Skin epidermis (tissue), 12 donors: ENCODE measurements around the gene HTR1A.

Experiments used
- H3K27ac ChIP-seq, 21 experiments: fragments of 200-600 bp; sonication (generic) in 11 of 21; one replicate each; pipeline ENCODE4 v1.5.0; 2020; ENCODE audit warnings: mild to moderate bottlenecking in 3 of 21, inconsistent platforms in 2 of 21, moderate library complexity in 2 of 21
- H3K4me3 ChIP-seq, 7 experiments: fragments of 200-600 bp; sonication (generic) in 2 of 7; one replicate each; pipeline ENCODE4 v1.5.0; 2020; ENCODE audit warnings: inconsistent platforms in 2 of 7, mild to moderate bottlenecking in 2 of 7, moderate library complexity in 1 of 7

Gene HTR1A

DNA sequence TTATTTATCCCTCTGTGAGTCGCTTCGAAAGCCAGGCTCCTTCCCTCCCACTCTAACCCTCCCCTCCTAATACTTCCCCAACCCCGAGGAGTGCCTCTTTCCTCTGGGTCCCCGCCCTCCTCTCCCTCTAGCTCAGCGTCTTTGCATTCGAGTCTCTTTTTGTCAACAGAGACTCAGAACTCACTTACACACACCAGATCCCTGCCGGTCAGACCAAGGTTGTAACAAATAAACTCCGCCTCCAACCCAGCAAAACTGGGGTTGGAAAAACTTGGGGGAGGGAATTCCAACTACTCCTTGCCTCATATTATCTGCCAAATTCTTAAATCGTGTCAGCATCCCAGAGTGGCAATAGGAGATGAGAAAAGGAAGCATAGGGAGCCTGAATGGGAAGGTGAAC, at the start of gene HTR1A:
Gene HTR1A, minus strand, starts transcription at position 167 of the 400 bp plus-strand sequence. CDS start 726 bp downstream, outside the sequence.
- no peak within 1 kb of the TSS for H3K27ac ChIP-seq
- no peak within 1 kb of the TSS for H3K4me3 ChIP-seq

DNA sequence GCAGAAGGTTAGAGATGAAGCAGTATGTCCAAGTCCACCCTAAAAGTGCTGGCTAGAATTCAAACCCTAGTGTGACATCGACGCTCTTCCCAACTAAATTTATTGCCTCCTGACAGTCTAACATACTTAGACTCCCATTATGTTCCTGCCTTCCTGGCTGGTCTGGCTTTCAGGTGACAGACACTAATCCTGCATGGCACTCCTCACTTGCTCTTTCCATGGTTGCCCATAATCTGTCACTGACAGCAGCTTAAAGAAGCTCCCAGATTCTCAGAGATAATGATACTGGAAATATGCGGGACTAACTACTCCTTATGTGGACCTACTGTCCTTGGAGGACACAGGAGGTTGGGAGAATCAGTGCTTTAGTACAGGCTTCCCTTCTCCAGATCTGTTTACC, 41.7 kb upstream of the HTR1A start:
- Histone ChIP-seq H3K27ac (no peak overlapping the region), H3K4me3 (no peak overlapping the region)

DNA sequence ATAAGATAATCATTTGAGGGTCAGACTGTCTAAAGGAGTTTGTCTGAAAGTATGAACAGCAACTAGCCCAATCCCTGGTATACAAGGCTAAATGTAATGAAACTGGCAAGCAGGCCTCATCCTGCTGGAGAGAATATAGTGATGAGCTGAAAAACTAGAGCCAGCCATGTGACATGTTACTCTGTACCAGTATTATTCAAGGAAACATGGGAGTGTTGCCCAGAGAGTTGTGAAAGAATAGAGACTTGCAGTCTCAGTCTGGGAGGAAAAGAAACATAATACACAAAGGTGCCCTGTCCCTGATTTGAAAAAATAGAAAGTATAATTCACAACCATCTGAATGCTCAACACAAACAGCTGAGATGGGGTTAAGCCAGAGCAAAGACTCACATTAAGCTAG, 37.9 kb upstream of the HTR1A start:
- Histone ChIP-seq H3K27ac (no peak overlapping the region), H3K4me3 (no peak overlapping the region)

DNA sequence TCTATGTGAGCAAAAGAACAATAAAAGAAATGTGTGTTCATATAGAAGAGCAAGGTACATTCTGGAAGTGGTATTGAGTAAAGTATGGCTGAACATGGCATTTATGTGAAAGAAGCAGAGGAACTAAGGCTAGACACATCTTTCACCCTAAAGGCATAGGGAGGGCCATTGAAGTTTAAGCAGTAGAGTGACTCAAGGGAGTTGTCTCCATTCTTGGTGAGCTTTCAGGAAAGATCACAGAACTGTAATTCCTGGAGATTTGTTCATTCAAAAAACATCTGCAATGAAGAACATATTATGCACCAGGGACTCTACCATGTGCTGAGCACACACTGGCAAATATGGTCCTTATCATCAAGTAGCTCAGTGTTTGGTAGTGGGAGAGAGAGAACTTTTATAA, 24.8 kb upstream of the HTR1A start:
- H3K27ac ChIP-seq = no peak overlapping the region
- no peak overlapping the region for H3K4me3 ChIP-seq

DNA sequence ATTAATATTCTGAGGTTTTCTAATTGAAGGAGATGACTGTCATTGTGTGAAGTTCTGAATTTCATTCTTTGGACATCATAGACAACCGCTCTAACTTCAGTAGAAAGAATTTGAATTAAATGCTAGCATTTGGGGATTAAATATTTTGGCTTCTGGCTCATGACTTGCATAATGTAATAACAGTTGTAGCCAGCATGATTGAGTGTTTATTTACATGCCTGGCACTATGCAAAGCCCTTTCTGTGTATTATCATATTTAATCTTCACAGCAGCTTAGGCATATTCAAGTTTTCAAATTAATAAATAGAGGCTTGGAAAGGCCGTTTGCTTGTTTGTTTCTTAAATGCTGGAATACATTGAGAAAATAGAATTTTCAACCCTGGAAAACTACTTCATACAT, 19.6 kb upstream of the HTR1A start:
- Histone ChIP-seq H3K27ac (no peak overlapping the region), H3K4me3 (no peak overlapping the region)

DNA sequence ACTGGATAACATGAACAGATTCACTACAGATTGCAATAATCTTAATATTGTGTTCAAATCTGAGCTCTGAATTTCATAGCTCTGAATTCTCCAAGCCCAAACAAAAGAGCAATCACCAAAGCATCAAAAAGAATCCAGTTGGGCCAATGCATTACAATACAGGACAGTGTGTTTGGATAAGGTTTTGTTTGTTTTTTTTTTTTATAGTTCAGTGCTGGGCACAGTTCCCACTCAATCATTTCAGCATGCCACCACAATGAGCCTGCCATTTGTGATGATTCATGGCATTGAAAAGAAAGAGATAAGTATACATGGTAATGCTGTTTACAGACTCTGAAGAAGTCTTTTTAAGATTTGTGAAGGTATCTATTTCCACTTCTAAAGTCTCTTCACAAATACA, 1.7 kb upstream of the HTR1A start:
- Histone ChIP-seq H3K4me3 (no peak overlapping the region), H3K27ac (no peak overlapping the region)

DNA sequence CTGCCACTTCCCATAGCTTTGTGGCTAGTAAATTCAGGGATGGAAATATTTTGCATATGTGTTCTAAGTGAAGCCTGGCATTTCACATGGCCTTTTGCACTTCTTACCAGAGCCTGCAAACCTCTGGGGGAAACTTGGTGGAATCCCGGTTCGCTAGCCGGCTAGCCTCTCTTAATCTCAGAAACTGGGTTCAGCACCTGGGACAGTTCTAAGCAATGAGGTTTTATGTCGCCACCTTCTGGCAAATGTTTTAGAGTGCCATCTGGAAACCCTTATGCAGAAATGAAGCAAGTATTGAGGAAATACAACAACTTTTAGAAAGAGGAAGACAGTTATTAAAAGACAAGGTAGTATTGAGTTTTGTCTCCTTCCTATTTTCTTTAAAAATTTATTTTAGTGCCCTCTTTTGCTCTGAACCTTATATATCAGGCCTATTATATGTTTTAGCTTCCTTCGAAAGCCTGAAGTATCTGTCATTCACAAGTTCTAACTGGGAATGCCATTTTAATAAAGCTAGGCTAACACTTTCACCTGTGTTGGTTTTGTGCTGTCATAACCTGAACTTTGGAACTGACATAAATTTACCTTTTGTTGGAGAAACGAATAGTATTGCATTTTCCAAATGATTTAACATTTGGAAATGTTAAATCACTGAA, 963 bp upstream of the HTR1A start:
- Histone ChIP-seq H3K27ac (no peak overlapping the region), H3K4me3 (no peak overlapping the region)

DNA sequence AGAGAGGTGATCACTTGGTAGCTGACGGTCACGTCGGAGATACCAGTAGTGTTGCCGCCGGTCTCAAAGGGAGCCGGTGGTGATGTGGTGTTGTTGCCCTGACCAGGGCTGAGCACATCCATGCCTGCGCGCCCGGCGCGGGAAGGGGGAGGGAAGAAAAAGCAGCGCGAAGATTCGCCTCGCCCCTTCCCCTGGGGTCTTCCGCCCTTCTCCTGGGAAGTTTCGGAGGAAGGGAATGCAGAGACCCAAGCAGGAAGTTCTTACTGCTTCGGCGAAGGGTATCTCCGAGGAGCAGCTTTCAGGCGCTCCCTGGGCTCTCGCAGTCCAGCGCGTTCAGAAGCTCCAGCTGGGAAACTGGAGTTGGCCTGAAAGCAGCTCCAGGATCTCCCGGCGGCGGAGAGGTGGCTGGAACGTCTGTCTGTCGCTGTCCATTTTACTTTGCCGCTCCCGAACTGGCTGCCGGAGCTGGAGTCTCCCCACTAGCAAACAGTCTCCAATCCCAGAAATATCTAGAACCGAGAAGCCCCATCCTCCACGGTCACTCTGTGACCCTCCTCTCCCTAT, 565 bp downstream of the HTR1A start:
- Histone ChIP-seq H3K27ac (no peak overlapping the region), H3K4me3 (no peak overlapping the region)

DNA sequence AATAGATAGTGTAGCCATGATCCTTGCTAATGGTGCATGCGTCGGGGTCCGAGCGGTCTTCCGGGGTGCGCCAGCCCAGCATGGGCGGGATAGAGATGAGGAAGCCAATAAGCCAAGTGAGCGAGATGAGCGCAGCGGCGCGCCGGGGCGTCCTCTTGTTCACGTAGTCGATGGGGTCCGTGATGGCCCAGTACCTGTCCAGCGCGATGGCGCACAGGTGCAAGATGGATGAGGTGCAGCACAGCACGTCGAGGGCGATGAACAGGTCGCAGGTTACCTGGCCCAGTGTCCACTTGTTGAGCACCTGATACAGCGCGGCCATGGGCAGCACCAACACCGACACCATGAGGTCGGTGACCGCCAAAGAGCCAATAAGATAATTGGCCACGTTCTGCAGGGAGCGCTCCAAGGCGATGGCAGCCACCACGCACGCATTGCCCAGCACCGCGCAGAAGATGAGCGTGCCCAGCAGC, 1.1 kb downstream of the HTR1A start:
- H3K4me3 ChIP-seq = no peak overlapping the region
- H3K27ac ChIP-seq = no peak overlapping the region

DNA sequence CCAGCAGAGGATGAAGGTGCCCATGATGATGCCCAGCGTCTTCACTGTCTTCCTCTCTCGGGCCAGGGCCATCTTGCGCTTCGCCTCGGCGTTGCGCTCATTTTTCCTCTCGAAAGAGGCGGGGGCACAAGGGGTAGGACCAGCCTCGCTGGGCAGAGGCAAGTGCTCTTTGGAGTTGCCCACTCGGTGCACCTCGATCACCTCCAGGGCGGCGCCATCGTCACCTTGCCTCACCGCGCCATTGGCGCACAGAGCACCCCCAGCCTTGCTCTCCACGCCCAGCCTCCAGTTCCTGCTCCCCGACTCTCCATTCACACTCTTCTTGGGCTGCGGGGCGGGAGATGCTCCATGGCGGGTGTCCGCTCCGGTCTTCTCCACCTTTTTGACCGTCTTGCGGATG, 1.6 kb downstream of the HTR1A start:
- Histone ChIP-seq H3K27ac (no peak overlapping the region), H3K4me3 (no peak overlapping the region)

DNA sequence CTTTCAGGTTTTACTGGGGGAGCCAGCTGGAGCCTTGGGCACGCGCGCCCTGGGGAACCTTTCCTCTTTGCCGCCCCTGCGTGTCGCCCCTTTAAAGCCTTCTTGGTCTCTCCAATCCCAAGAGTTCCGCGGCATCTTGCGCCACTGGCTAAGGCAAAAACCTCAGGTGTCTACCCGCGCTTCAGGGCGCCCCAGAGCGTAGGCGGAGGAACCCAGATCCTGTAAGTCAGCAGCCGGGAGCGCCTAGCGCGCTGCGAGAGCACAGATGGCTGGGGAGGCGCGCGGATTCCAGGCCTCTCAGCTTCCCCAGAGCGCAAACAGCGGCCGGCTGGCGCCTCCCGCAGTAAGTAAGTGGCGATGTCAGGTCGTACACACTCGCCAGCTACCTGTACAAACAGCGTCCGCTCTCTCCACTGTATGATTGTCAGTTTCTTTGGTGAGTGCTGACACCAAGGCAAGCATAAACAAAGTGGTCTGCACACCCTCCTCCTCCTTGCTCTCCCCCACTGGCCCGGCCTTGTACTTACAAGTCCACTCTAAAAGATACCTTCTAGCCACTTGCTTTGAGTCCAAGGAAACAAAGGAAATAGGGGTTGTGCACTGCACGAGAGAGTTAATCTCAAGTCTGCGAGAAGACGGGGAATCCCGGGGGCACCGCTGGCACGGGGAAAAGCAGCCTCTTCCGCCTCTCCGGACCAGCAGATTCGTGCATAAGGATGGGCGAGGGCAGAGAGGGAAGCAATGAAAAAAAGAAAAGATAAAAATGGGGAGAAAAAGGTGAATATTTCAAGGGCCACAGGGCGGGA, 2.9 kb downstream of the HTR1A start:
- Histone ChIP-seq H3K4me3 (no peak overlapping the region), H3K27ac (no peak overlapping the region)

DNA sequence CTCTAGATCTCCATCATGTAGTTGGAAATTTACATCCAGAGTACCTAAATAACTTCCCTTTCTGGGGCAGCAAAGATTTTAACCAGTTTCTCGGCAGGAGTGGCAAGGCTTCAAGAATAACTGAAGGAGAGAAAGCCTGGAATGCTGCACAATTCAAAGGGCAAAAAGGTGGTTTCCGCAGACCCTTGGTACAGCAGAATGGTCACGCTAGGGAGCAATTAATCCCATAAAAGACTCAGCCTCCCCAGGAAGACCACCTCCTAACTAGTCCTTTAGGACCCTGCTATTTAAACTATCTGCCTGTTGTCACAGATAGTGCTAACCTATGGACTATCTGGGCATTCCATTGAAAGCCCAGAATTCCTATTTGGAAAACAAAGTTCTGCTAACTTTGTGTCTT, 3.6 kb downstream of the HTR1A start:
- Histone ChIP-seq H3K4me3 (no peak overlapping the region), H3K27ac (no peak overlapping the region)

DNA sequence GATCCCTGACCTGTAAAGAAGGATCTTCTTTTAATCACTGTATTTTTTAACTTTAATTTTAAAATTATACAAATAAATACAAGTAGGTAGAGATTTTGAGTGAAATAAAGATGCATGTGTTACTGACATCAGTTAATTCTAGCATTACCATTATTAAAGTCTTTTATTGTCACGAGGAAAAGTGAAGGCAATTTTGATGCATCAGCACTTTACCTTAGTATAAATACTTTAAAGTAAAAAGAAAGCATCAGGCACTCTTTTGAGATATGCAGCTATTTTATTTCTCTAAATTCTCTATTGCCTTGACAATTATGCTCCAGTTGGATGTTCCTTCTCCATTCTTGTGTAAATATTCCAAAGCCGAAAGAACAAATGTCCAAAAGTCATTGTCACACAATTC, 4.6 kb downstream of the HTR1A start:
- H3K4me3 ChIP-seq = no peak overlapping the region

DNA sequence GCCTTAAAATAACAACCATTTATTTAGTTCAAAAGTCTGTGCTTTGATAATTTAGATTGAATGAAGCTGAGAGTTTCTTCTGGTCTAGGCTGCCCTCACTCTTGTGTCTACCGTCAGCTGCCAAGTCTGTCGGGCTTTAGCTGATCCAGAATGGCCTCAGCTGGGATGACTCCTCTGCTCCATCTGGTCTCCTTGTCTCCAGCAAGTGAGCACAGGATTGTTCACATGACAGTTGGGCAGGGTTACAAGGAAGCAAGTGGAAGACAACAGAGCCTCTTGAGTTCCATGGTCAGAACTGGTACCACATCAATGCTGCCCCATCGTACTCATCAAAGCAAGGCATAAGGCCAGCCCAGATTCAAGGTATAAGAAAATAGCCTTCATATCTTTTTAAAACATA, 9.0 kb downstream of the HTR1A start:
- Histone ChIP-seq H3K4me3 (no peak overlapping the region), H3K27ac (no peak overlapping the region)

More for the DNA sequence above, 4.6 kb downstream of the HTR1A start:
- no peak overlapping the region for H3K27ac ChIP-seq

DNA sequence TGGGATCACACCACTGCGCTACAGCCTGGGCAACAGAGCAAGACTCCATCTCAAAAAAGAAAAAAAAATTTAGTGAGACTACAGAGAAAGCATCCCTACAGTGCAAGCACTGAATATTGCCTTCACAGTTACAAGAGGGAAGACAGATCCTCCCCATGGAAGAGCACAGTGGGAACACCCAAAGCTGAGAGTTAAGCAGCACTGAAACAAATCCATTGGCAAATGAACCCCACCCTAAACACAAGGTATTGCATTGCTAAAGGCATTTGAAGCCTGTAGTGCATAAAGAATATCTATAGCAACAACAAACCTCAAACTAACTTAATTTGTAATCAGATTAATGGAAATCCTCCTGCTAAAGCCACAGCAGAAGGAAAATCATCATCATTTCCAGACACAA, 27.1 kb downstream of the HTR1A start:
- no peak overlapping the region for H3K4me3 ChIP-seq
- H3K27ac ChIP-seq = no peak overlapping the region

DNA sequence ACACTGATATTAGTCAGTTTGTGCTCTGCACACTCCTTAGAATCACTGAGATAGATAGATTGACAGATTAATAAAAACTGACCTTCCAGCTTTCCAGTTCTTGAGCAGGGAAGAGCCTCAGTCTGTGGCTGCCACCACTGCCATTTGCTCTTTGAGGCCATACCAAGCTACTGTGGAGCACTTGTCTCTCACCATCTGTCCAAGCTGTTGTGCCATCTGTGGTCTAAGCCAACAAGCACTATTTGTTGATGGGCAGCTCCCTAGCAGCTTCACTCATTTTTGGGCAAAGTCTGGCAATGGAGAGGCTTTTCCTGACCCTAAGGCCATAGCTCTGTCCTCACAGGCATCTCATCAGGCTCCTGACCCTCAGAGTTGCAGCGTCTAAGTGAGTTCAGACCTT, 30.4 kb downstream of the HTR1A start:
- no peak overlapping the region for H3K27ac ChIP-seq
- no peak overlapping the region for H3K4me3 ChIP-seq

DNA sequence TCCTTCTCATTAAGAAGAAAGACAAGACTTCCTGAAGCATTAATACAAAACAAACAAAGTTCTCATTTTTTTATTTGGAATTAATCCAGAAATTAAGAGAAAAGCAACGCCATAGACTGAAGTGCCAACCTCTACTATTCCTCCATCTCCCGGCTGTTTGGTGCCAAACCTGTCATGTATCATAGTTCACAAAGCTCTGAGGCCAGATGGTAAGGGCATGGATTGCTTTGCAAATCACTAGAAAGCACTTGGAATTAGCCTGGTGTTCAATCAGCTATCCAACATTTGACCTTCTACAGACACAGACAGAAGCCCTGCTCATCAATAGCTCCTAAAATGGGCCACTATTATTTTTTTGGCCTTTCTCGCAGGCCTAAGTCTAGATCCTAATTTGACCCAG, 33.8 kb downstream of the HTR1A start:
- no peak overlapping the region for H3K4me3 ChIP-seq
- H3K27ac ChIP-seq = no peak overlapping the region

DNA sequence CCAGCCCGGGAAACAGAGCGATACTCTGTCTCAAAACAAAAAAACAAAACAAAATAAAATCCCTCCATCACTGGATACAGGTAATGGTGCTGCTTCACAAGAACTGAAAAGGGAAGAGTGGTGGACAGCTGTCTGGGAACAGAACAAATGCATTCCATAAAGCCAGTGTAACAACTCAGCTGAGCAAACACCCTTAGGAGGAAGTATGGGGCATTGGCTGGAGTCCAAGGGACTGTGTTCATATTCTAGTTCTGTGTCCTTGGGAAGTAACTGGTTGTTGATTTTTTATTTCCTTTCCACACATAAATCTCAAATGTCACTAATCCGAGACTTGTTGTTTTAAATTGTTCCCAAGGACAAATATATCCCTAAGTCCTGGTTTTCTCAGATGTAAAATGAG, 38.3 kb downstream of the HTR1A start:
- no peak overlapping the region for H3K27ac ChIP-seq
- no peak overlapping the region for H3K4me3 ChIP-seq

DNA sequence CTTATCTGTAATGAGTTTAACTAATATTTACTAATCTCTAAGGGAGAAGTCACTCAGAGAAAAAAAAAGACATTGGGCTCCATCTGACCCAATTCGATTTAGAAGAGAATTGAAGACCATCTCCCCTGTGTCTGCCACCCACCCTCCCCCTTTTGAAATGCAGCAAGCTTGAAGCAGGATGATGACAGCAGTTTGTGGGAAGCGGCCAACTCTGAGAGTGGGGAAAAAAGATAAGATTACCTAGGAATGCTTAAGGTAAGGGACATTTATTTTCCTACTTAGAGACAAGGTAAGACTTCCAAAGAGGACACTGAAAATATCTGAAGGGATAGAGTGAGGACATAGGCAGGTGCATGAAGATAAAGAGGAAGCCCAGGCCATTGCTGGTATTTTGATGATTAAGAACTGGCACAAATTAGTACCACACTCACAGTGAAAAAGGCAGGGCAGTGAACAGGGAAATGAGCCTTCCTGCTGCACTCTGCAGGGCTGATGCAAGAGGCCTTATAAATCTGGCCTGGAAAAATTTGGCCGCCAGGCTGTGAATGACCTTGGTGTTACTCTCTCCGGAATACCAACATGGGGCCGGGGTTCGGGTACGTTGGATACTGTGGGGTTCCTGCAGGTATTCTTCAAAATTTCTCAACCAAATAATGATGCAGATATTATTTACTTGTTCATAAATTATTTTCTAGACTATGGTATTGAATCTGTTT, 42.3 kb downstream of the HTR1A start:
- no peak overlapping the region for H3K27ac ChIP-seq
- no peak overlapping the region for H3K4me3 ChIP-seq

DNA sequence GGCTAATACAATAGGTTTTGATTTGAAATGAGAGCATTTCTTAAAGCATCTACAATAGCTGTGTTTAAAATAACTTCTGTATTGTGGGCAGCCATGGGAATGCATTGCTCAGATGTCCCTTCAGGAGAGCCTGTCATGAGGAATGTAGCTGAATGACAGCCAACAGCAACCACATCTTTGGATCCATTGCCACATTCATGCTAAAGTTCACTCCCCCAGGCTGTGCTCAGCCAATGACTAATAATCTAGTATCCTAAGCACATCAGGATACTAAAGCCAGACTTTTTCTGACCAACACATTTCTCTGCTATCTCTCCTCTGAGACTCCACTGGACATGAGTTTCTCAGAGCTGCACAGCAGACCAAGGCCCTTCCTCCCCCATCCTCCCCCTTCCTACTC, 45.5 kb downstream of the HTR1A start:
- no peak overlapping the region for H3K4me3 ChIP-seq
- H3K27ac ChIP-seq = no peak overlapping the region

DNA sequence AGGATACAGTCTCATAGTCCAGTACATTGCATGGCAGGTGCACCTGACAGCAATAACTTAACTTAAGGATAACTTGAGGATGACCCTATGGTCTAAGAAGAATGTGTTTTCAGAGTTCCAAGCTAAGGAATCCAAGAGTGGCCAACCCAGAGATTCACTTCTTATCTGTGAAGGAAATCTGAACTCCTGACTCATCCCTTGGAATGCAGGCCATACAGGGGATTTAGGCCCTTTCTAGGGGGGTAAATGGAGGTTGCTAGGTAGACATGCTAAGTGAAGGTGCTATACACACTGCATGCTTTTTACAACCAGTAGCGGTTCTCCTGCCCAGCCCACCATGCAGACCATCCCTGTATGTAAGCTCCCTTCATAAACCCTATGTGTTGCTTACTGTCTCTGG, 50.4 kb downstream of the HTR1A start:
- H3K4me3 ChIP-seq = no peak overlapping the region
- no peak overlapping the region for H3K27ac ChIP-seq
